ENCODE data around the gene ORC4. TPM values are rescaled to one million over a fixed set of nuclear protein-coding genes. Genes with fewer than 3 reads are reported as not detected.

ORC4 gene
- total RNA-seq, 1 donor from 2014 or later: 29.1 TPM

Other genes starting within 250 kb of the ORC4 start
- 5.7 TPM in 2 replicates for gene ACVR2A, start 175.7 kb downstream of the ORC4 start, total RNA-seq
- 45.8 and 53.2 TPM in 2 replicates for gene MBD5, start 354 bp upstream of the ORC4 start, total RNA-seq

Measured in T-helper 1 cell treated with Interleukin-12 subunit alpha and Interleukin-12 subunit beta and Interleukin-4 antibody, amounts not matched to agents 30 ng/mL and 1 ng/mL, for 36 hours (primary cell).